Measurements from ENCODE around the gene PNO1. TPM values are rescaled to one million over a fixed set of nuclear protein-coding genes. Genes with fewer than 3 reads are reported as not detected.
"Not testable (repeated sequence)": the region's sequence is repeated elsewhere in the genome, so short reads cannot be mapped to it uniquely, and the experiment has no call there.

The PNO1 gene
- total RNA-seq = 10 to 100 TPM; 37.8 to 42.4 TPM

DNA sequence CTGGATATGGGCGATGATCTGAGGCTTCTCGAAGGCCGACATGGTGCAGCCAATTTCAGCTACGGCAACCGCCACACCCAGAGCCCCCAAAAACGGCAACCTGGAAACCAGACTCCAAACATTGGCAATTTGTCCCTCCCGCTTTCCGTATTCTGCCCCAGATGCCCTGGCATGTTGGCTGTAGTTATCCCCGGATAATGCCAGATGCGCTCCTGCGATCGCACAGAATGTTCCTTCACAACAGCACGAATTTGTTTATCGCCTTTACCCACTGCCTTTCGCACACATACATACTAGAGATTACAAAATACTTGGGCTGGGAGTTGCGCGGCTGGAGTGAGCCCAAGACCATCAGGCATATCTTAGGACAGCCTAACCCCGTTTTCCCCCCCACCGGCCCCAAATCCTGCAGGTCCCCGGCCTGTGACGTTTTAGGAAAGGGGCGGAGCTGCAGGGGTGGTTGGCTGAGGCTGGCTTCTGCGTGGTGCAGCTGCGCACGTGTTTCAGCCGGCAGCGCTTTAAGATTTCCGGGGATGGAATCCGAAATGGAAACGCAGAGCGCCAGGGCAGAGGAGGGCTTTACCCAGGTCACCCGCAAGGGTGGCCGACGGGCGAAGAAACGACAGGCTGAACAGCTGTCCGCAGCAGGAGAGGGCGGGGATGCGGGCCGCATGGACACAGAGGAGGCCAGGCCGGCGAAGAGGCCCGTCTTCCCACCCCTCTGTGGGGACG lies at the start of gene PNO1:
Gene PNO1, plus strand, starts transcription at position 487 of the 732 bp plus-strand sequence. Its CDS starts 47 bp downstream, at position 534.
- Mint-ChIP-seq H3K27ac (peak within 1 kb of the TSS; percentile 100), H3K4me1 (peaks cover 39% of the 10 kb centered on the region)
- DNase-seq = peak; percentile 96

DNA sequence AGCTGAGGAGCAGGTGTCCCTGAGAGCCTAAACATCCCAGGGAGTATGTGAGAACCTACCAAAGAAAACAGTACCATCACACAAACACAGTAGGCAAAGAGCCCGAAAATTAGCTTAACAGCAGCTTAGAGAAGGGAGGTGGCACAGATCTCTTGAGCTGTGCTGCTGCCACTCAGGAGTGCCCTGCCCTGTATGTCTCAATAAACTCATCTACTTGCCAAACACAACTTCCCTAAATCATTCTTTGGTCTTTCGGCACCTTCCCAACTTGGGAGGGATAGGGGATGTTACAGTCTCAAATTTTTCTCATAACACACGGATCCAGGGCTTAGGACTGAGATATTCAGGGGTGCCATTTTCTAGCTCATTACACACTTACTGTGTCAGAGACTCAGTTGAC lies 49.6 kb upstream of the PNO1 start:
- peaks cover 14% of the 10 kb centered on the region for H3K9me3 Mint-ChIP-seq
- no peak overlapping the region for H3K4me3 Mint-ChIP-seq
- H3K27me3 Mint-ChIP-seq = no peaks in the 10 kb centered on the region
- H3K27ac Mint-ChIP-seq = no peak overlapping the region
- no peaks in the 10 kb centered on the region for H3K4me1 Mint-ChIP-seq
- peaks cover 11% of the 10 kb centered on the region for H3K36me3 Mint-ChIP-seq
- no peak for DNase-seq

More for the DNA sequence above, at the start of gene PNO1:
- H3K36me3 Mint-ChIP-seq = peaks cover 26% of the 10 kb centered on the region
- H3K9me3 Mint-ChIP-seq = no peaks in the 10 kb centered on the region
- no peaks in the 10 kb centered on the region for H3K27me3 Mint-ChIP-seq
- H3K4me3 Mint-ChIP-seq = peak within 1 kb of the TSS; percentile 96

GRCh38 chr2:68110102-68110501 lies 47.6 kb upstream of the PNO1 start:
- Mint-ChIP-seq H3K4me1 (no peaks in the 10 kb centered on the region), H3K27ac (no peak overlapping the region), H3K36me3 (peaks cover 11% of the 10 kb centered on the region), H3K9me3 (peaks cover 14% of the 10 kb centered on the region), H3K4me3 (no peak overlapping the region), H3K27me3 (no peaks in the 10 kb centered on the region)
- no peak for DNase-seq

- no peaks in the 10 kb centered on the region for H3K36me3 Mint-ChIP-seq
- H3K9me3 Mint-ChIP-seq = no peaks in the 10 kb centered on the region
- H3K4me3 Mint-ChIP-seq = no peak overlapping the region
- no peak overlapping the region for H3K27ac Mint-ChIP-seq
- no peaks in the 10 kb centered on the region for H3K4me1 Mint-ChIP-seq
- DNase-seq = no peak
- no peaks in the 10 kb centered on the region for H3K27me3 Mint-ChIP-seq
Observed at GRCh38 chr2:68115965-68116364, 41.7 kb upstream of the PNO1 start.

- not testable (repeated sequence) for H3K4me3 Mint-ChIP-seq, H3K9me3 Mint-ChIP-seq, H3K27ac Mint-ChIP-seq, DNase-seq, H3K27me3 Mint-ChIP-seq, H3K36me3 Mint-ChIP-seq, H3K4me1 Mint-ChIP-seq
Observed at GRCh38 chr2:68117922-68118321, 39.8 kb upstream of the PNO1 start.

DNA sequence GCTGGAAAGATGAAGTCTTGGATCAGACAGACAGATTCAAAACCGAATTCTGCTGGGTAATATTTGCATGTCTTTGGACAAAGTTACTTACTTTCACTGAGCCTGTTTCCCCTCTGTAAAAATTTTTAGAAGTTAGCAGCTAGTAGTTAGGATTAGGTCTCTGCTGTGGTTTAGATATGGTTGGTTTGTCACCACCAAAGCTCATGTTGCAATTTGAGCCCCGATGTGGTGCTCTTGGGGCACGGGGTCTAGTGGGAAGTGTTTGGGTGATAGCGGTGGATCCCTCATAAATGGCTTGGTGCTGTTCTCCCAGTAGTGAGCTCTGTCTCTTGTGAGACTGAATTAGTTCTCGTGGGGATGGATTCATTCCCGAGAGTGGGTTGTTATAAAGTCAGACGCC lies 38.9 kb upstream of the PNO1 start:
- peaks cover 2% of the 10 kb centered on the region for H3K4me1 Mint-ChIP-seq
- no peaks in the 10 kb centered on the region for H3K36me3 Mint-ChIP-seq
- no peak overlapping the region for H3K27ac Mint-ChIP-seq
- no peak for DNase-seq
- H3K9me3 Mint-ChIP-seq = no peaks in the 10 kb centered on the region
- no peaks in the 10 kb centered on the region for H3K27me3 Mint-ChIP-seq
- no peak overlapping the region for H3K4me3 Mint-ChIP-seq

DNA sequence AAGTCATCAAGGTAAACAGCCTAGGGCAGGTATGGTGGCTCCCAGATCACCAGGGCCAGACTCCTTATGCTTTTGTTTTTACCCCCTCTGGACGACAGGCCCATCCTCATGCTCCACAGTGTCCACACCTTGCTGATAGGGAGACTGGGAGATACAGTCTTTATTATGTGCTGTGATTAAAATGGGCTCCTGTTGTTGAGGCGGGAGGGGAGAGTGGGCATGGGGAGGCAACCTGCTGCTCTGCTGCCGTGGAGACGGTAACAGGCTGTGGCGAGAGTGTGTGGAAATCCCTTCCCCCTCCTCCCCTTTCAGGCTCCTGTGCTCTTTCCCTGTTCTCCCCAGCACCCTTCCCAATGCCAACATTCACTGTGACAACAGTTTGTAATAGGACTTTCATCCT lies 38.2 kb upstream of the PNO1 start:
- no peak overlapping the region for H3K4me3 Mint-ChIP-seq
- peaks cover 2% of the 10 kb centered on the region for H3K4me1 Mint-ChIP-seq
- no peaks in the 10 kb centered on the region for H3K9me3 Mint-ChIP-seq
- no peaks in the 10 kb centered on the region for H3K36me3 Mint-ChIP-seq
- no peaks in the 10 kb centered on the region for H3K27me3 Mint-ChIP-seq
- no peak overlapping the region for H3K27ac Mint-ChIP-seq
- DNase-seq = no peak

GRCh38 chr2:68121873-68122679 lies 35.6 kb upstream of the PNO1 start:
- Mint-ChIP-seq H3K4me3 (no peak overlapping the region), H3K36me3 (no peaks in the 10 kb centered on the region), H3K9me3 (no peaks in the 10 kb centered on the region), H3K27ac (no peak overlapping the region), H3K4me1 (peaks cover 2% of the 10 kb centered on the region), H3K27me3 (no peaks in the 10 kb centered on the region)
- peak; percentile 64 for DNase-seq

GRCh38 chr2:68122680-68122964 lies 35.1 kb upstream of the PNO1 start:
- DNase-seq = no peak
- Mint-ChIP-seq H3K4me3 (no peak overlapping the region), H3K36me3 (no peaks in the 10 kb centered on the region), H3K27ac (no peak overlapping the region), H3K4me1 (peaks cover 2% of the 10 kb centered on the region), H3K9me3 (no peaks in the 10 kb centered on the region), H3K27me3 (no peaks in the 10 kb centered on the region)

DNA sequence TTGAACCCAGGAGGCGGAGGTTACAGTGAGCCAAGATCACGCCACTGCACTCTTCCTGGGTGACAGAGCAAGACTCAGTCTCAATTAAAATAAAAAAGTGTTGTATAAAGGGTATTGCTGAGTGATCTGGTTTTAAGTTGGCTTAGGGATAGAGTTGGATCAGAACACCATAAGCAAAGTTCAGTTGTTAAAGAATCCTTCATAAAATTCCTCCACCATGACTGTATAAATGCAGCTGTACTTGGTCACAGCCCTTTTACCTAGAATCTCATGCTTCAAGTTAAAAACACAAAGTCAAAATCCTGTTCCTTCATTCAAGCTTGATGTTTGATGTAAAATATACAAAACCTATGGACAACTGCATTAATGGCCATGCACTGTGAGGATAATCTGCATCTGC lies 33.4 kb upstream of the PNO1 start:
- DNase-seq = no peak
- H3K4me3 Mint-ChIP-seq = no peak overlapping the region
- no peaks in the 10 kb centered on the region for H3K9me3 Mint-ChIP-seq
- H3K36me3 Mint-ChIP-seq = no peaks in the 10 kb centered on the region
- no peak overlapping the region for H3K27ac Mint-ChIP-seq
- no peaks in the 10 kb centered on the region for H3K27me3 Mint-ChIP-seq
- H3K4me1 Mint-ChIP-seq = peaks cover 2% of the 10 kb centered on the region

DNA sequence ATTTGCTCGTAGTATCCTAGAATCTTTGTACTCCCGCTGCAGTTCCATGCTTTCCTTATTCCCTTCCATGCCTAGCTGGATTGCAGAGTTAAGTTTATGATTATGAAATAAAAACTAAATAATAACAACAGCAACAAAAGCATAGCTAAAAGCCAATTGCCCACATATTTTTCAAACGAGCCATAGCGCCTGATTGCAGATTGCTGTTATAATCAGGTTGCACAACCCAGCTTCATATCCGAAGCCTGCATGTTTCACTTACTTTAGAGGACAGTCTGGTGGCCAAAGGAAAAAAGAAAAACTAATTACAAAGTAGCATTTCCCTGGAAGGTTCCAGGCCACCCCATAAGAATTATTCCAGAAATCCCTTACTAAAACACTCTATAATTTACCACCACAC lies 31.9 kb upstream of the PNO1 start:
- Mint-ChIP-seq H3K36me3 (peaks cover 5% of the 10 kb centered on the region), H3K9me3 (no peaks in the 10 kb centered on the region), H3K27ac (no peak overlapping the region), H3K27me3 (no peaks in the 10 kb centered on the region), H3K4me1 (peaks cover 2% of the 10 kb centered on the region), H3K4me3 (no peak overlapping the region)
- no peak for DNase-seq

DNA sequence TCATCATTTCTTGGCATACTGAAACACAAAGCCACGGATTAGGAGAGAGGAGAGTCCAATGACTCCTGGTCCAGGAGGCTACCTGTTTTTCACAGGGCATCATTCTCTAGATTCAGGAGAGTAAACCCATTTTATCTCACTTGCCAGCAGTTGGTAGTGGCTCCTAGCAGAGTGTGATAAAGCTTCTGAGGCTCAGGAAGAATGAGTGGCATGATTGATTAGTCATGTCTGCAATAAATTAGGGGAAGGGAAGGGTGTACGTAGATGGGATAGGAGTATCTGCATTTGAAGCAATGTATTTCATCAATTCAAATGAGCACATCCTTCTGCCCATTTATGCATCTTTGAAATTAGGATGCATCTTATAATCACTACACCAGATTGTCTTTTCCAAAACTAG lies 31.1 kb upstream of the PNO1 start:
- H3K4me3 Mint-ChIP-seq = no peak overlapping the region
- H3K27ac Mint-ChIP-seq = no peak overlapping the region
- H3K9me3 Mint-ChIP-seq = no peaks in the 10 kb centered on the region
- H3K36me3 Mint-ChIP-seq = peaks cover 5% of the 10 kb centered on the region
- no peak for DNase-seq
- H3K4me1 Mint-ChIP-seq = peaks cover 2% of the 10 kb centered on the region
- no peaks in the 10 kb centered on the region for H3K27me3 Mint-ChIP-seq

DNA sequence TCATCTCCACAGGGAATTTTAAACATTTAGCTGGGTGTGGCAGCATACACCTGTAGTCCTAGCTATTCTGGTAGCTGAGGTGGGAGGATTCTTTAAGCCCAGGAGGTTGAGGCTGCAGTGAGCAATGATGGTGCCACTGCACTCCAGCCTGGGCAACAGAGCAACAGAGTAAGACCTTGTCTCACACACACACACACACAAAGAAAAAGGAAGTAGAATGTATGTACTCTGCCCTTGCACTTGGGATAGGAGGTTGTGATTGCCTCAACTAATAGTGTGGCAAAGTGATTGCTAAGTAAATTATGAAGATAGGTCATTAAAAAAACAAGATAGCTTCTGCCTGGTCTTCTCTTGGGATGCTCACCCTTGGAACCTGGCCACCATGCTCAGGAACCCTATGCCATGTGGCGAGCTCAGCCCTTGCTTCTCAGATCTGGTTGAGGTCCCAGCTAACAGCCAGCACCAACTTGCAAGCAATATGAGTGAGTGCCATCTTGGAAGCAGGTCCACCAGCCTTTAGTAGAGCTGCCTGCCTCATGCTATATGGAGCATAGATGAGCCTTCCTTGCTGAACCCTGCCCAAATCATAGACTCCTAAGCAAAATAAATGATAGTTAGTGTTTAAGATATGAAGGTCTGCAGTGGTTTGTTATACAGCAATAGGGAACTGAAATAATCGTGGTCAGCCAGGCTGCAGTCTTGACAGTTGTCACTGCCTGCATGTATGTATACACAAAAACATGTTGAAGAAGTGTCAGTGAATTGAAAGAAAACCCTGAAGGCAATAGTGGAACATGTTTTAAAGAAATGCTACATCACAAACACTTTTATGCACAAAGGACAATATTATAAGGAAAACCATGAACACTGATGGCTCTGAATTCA lies 30.1 kb upstream of the PNO1 start:
- Mint-ChIP-seq H3K4me1 (no peaks in the 10 kb centered on the region), H3K27ac (no peak overlapping the region), H3K27me3 (no peaks in the 10 kb centered on the region), H3K4me3 (no peak overlapping the region), H3K36me3 (peaks cover 5% of the 10 kb centered on the region), H3K9me3 (no peaks in the 10 kb centered on the region)
- no peak for DNase-seq

DNA sequence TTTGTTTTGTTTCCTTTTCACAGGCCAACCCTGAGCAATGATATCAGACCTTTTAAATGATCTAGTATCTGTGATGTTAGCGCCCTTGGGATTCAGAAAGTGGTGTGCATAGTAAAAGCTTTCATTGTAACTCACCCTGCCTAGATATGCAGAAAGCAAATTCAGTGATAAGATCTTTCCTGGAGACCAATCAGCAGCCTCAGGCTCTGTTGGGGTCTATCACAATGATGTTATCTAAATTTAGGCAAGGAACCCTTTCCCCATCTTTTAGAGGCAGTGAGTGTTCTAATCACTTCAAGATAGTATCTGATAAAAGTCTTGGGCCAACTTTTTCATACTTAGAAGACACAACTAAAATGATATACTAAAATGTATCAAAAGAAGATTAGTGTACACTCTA lies 23.6 kb upstream of the PNO1 start:
- no peak overlapping the region for H3K4me3 Mint-ChIP-seq
- no peak for DNase-seq
- no peaks in the 10 kb centered on the region for H3K9me3 Mint-ChIP-seq
- no peaks in the 10 kb centered on the region for H3K27me3 Mint-ChIP-seq
- H3K4me1 Mint-ChIP-seq = no peaks in the 10 kb centered on the region
- H3K27ac Mint-ChIP-seq = no peak overlapping the region
- H3K36me3 Mint-ChIP-seq = peaks cover 6% of the 10 kb centered on the region

DNA sequence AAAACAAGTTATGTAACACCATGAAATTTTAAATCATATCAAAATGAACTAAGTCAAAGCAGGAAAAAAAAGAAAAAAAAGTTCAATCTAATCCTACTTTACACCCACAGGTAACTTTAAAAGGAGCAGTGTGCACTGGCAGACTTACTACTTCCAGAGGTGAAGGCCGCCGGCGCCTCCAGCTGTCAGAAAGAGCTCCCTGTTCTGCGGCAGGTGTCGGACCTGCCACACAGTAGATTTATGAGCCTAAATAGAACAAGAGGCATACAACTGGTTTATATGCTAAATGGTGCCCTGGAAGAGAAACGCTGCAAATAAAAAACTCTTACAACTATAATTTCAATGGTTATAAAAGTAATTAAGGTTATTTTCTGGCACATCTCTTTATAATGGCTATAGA lies 23.1 kb upstream of the PNO1 start:
- no peak for DNase-seq
- H3K36me3 Mint-ChIP-seq = peaks cover 5% of the 10 kb centered on the region
- H3K27ac Mint-ChIP-seq = no peak overlapping the region

More for the DNA sequence above, 23.1 kb upstream of the PNO1 start:
- H3K27me3 Mint-ChIP-seq = no peaks in the 10 kb centered on the region
- no peak overlapping the region for H3K4me3 Mint-ChIP-seq
- no peaks in the 10 kb centered on the region for H3K4me1 Mint-ChIP-seq
- H3K9me3 Mint-ChIP-seq = no peaks in the 10 kb centered on the region

All from activated naive CD8-positive, alpha-beta T cell treated with anti-CD3 and anti-CD28 coated beads for 36 hours (primary cell).